ENCODE data around the gene SRP14.

The SRP14 gene

GRCh38 chr15:40059821-40060220, 20.8 kb upstream of the SRP14 start:
- Mint-ChIP-seq H3K36me3 (ENCODE audit: low read depth) (peaks cover 4% of the 10 kb centered on the region), H3K27me3 (no peaks in the 10 kb centered on the region), H3K4me1 (ENCODE audit: low read depth) (peaks cover 52% of the 10 kb centered on the region), H3K27ac (no peak overlapping the region), H3K4me3 (no peak overlapping the region), H3K9me3 (no peaks in the 10 kb centered on the region)

- Mint-ChIP-seq H3K27ac (peak overlapping the region; percentile 27), H3K9me3 (no peaks in the 10 kb centered on the region), H3K4me1 (ENCODE audit: low read depth) (peaks cover 52% of the 10 kb centered on the region), H3K27me3 (no peaks in the 10 kb centered on the region), H3K36me3 (ENCODE audit: low read depth) (peaks cover 2% of the 10 kb centered on the region), H3K4me3 (peak overlapping the region; percentile 23)
These were observed 19.6 kb upstream of the SRP14 start for GRCh38 chr15:40058476-40059140.

- H3K9me3 Mint-ChIP-seq, result no peaks in the 10 kb centered on the region
- H3K4me3 Mint-ChIP-seq, result no peak overlapping the region
- H3K4me1 Mint-ChIP-seq (ENCODE audit: low read depth), result peaks cover 78% of the 10 kb centered on the region
- H3K27ac Mint-ChIP-seq, result peak overlapping the region; percentile 24
- no peaks in the 10 kb centered on the region for H3K27me3 Mint-ChIP-seq
- peaks cover 4% of the 10 kb centered on the region for H3K36me3 Mint-ChIP-seq (ENCODE audit: low read depth)
These were observed 16.8 kb upstream of the SRP14 start for GRCh38 chr15:40055576-40056293.

- Mint-ChIP-seq H3K4me3 (peak overlapping the region; percentile 40), H3K4me1 (ENCODE audit: low read depth) (peaks cover 82% of the 10 kb centered on the region), H3K9me3 (no peaks in the 10 kb centered on the region), H3K36me3 (ENCODE audit: low read depth) (peaks cover 7% of the 10 kb centered on the region), H3K27me3 (no peaks in the 10 kb centered on the region), H3K27ac (peak overlapping the region; percentile 65)
These were observed 16.0 kb upstream of the SRP14 start for GRCh38 chr15:40054855-40055575.

- H3K4me1 Mint-ChIP-seq (ENCODE audit: low read depth), result peaks cover 82% of the 10 kb centered on the region
- H3K27me3 Mint-ChIP-seq, result no peaks in the 10 kb centered on the region
These were observed 15.5 kb upstream of the SRP14 start for GRCh38 chr15:40054605-40054854.

GRCh38 chr15:40053831-40054604, 15.0 kb upstream of the SRP14 start:
- Mint-ChIP-seq H3K27me3 (no peaks in the 10 kb centered on the region), H3K4me3 (peak overlapping the region; percentile 56), H3K27ac (peak overlapping the region; percentile 87), H3K36me3 (ENCODE audit: low read depth) (peaks cover 8% of the 10 kb centered on the region), H3K9me3 (no peaks in the 10 kb centered on the region), H3K4me1 (ENCODE audit: low read depth) (peaks cover 85% of the 10 kb centered on the region)

More at GRCh38 chr15:40054605-40054854, 15.5 kb upstream of the SRP14 start:
- H3K9me3 Mint-ChIP-seq, result no peaks in the 10 kb centered on the region
- H3K4me3 Mint-ChIP-seq, result peak overlapping the region; percentile 40
- H3K27ac Mint-ChIP-seq, result peak overlapping the region; percentile 65
- H3K36me3 Mint-ChIP-seq (ENCODE audit: low read depth), result peaks cover 8% of the 10 kb centered on the region

GRCh38 chr15:40053079-40053830, 14.3 kb upstream of the SRP14 start:
- no peaks in the 10 kb centered on the region for H3K9me3 Mint-ChIP-seq
- no peaks in the 10 kb centered on the region for H3K27me3 Mint-ChIP-seq
- peak overlapping the region; percentile 87 for H3K27ac Mint-ChIP-seq
- H3K4me1 Mint-ChIP-seq (ENCODE audit: low read depth), result peaks cover 86% of the 10 kb centered on the region
- peak overlapping the region; percentile 56 for H3K4me3 Mint-ChIP-seq
- peaks cover 8% of the 10 kb centered on the region for H3K36me3 Mint-ChIP-seq (ENCODE audit: low read depth)

- Mint-ChIP-seq H3K27ac (peak overlapping the region; percentile 57), H3K9me3 (no peaks in the 10 kb centered on the region), H3K36me3 (ENCODE audit: low read depth) (peaks cover 8% of the 10 kb centered on the region), H3K4me3 (no peak overlapping the region), H3K27me3 (no peaks in the 10 kb centered on the region), H3K4me1 (ENCODE audit: low read depth) (peaks cover 86% of the 10 kb centered on the region)
These were observed 13.6 kb upstream of the SRP14 start for GRCh38 chr15:40052604-40053003.

GRCh38 chr15:40051616-40052415, 12.8 kb upstream of the SRP14 start:
- Mint-ChIP-seq H3K4me1 (ENCODE audit: low read depth) (peaks cover 92% of the 10 kb centered on the region), H3K9me3 (no peaks in the 10 kb centered on the region), H3K27ac (peak overlapping the region; percentile 57), H3K4me3 (peak overlapping the region; percentile 17), H3K27me3 (no peaks in the 10 kb centered on the region), H3K36me3 (ENCODE audit: low read depth) (peaks cover 8% of the 10 kb centered on the region)

- Mint-ChIP-seq H3K27ac (peak overlapping the region; percentile 9), H3K4me3 (no peak overlapping the region), H3K36me3 (ENCODE audit: low read depth) (peaks cover 8% of the 10 kb centered on the region)
These were observed 11.9 kb upstream of the SRP14 start for GRCh38 chr15:40050788-40051470.

GRCh38 chr15:40048926-40049475, 10.0 kb upstream of the SRP14 start:
- H3K4me1 Mint-ChIP-seq (ENCODE audit: low read depth), result peaks cover 95% of the 10 kb centered on the region
- H3K4me3 Mint-ChIP-seq, result peak overlapping the region; percentile 0
- H3K9me3 Mint-ChIP-seq, result no peaks in the 10 kb centered on the region
- H3K27me3 Mint-ChIP-seq, result no peaks in the 10 kb centered on the region
- H3K27ac Mint-ChIP-seq, result peak overlapping the region; percentile 19
- peaks cover 8% of the 10 kb centered on the region for H3K36me3 Mint-ChIP-seq (ENCODE audit: low read depth)

More at GRCh38 chr15:40050788-40051470, 11.9 kb upstream of the SRP14 start:
- Mint-ChIP-seq H3K4me1 (ENCODE audit: low read depth) (peaks cover 95% of the 10 kb centered on the region), H3K9me3 (no peaks in the 10 kb centered on the region), H3K27me3 (no peaks in the 10 kb centered on the region)

GRCh38 chr15:40048211-40048792, 9.3 kb upstream of the SRP14 start:
- Mint-ChIP-seq H3K27me3 (no peaks in the 10 kb centered on the region), H3K27ac (peak overlapping the region; percentile 94), H3K4me1 (ENCODE audit: low read depth) (peaks cover 90% of the 10 kb centered on the region), H3K36me3 (ENCODE audit: low read depth) (peaks cover 4% of the 10 kb centered on the region), H3K9me3 (no peaks in the 10 kb centered on the region), H3K4me3 (peak overlapping the region; percentile 60)

Data from stimulated activated naive CD8-positive, alpha-beta T cell treated with anti-CD3 and anti-CD28 coated beads, Interleukin-15, Interleukin-2, amounts not matched to agents 100 ng/mL and 50 ng/mL, for 24 hours (primary cell).